CD4-positive, alpha-beta T cell treated with Interleukin-12 subunit alpha and Interleukin-12 subunit beta, for 1 hour (primary cell): ENCODE results near the gene CHST9.
"Not testable (repeated sequence)": the region's sequence is repeated elsewhere in the genome, so short reads cannot be mapped to it uniquely, and the experiment has no call there.

Experiments used
- DNase-seq: peaks from one replicate; pipeline ENCODE4 v3.0.0-alpha.2; 2020

The CHST9 gene, protein sequence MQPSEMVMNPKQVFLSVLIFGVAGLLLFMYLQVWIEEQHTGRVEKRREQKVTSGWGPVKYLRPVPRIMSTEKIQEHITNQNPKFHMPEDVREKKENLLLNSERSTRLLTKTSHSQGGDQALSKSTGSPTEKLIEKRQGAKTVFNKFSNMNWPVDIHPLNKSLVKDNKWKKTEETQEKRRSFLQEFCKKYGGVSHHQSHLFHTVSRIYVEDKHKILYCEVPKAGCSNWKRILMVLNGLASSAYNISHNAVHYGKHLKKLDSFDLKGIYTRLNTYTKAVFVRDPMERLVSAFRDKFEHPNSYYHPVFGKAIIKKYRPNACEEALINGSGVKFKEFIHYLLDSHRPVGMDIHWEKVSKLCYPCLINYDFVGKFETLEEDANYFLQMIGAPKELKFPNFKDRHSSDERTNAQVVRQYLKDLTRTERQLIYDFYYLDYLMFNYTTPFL

DNA sequence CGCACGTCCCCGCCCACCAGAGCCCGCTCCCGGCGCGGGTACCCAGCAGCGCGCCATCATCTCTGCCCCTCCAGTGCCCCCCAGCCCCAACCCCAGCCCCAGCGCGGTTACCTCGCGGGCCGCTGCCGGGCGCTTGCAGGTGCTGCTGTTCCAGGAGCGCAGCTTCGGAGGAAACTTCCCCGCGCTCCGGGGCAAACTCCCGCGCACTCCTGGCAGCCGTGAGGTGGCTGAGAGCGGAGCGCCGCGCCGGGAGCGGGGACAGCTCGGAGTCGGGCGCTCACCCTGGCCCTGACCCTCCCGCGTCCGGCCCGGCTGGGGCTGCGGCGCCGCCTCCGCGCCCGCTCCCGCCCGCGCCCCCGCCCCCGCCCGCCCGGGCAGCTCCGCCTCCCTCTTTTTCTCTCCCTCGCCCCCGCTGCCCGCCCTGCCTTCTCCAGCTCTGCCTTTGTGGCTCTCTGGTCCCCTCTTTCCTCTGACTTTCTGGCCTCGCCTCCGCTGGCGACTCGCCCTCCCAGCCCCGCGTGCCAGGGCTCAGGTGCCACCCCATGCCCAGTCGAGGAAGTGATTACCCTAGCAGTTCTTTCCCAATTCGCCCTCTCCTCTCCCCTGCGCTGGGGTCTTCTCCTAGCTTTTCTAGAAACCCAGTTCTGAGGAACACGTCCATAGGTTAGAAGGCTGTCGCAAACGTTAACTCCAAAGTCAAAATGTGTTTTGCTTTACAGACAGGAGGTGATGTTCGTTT, at the start of gene CHST9:
TSS of gene CHST9 (minus strand) at position 284 of the 739 bp plus-strand sequence. CDS start 42,499 bp downstream, outside the sequence.
- no peak for DNase-seq

DNA sequence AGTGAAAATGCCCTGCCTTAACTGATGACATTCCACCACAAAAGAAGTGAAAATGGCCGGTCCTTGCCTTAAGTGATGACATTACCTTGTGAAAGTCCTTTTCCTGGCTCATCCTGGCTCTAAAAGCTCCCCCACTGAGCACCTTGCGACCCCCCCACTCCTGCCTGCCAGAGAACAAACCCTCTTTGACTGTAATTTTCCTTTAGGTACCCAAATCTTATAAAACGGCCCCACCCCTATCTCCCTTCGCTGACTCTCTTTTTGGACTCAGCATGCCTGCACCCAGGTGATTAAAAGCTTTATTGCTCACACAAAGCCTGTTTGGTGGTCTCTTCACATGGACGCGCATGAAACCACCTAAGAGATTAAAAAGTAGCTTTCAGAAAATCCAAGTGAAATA, 47.2 kb upstream of the CHST9 start:
- not testable (repeated sequence) for DNase-seq

DNA sequence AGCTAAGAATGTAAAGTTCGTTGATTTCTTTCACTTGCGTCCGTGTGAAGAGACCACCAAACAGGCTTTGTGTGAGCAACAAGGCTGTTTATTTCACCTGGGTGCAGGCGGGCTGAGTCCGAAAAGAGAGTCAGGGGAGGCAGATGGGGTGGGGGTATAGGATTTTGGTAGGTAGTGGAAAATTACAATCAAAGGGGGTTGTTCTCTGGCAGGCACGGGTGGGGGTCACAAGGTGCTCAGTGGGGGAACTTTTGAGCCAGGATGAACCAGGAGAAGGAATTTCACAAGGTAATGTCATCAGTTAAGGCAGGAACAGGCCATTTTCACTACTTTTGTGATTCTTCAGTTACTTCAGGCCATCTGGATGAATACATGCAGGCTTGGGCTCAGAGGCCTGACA, 46.6 kb upstream of the CHST9 start:
- not testable (repeated sequence) for DNase-seq

DNA sequence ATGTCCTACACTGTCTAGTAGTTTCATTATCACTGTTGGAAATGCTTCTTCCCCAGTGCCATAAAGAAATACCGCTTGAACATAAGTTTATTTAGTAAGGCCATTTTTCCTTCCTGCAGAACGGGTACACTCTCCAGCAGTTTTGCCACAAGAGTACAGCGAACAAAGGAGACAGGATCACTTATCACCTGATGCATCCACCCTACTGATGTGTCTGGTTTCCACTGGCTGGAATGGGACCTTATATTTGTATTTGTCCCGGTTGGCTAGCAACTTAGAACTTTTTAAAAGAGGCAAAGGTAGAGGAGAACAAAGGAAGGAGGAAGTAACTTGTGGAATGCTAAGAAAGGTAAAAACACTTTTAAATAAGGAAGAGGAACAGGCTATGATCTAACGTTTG, 46.1 kb upstream of the CHST9 start:
- DNase-seq: not testable (repeated sequence)

DNA sequence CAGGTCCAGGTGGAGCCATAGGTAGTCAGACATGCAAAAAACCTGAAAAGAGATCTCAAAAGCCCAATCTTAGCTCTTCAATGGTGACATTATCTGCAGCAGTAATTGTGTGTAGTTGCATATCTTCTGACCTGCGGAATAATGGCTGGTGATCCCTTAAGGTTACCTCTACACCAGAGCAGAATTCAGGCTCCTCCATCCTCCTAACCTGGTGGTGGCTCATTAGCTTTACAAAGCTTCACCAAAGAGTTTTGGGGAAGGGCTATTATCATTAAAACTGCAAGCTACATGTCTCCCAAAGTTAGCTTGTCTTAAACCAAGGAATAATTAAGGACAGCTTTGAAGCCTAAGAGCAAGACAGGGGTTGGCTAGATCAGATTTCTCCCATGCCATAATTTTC, 42.6 kb upstream of the CHST9 start:
- DNase-seq: no peak

DNA sequence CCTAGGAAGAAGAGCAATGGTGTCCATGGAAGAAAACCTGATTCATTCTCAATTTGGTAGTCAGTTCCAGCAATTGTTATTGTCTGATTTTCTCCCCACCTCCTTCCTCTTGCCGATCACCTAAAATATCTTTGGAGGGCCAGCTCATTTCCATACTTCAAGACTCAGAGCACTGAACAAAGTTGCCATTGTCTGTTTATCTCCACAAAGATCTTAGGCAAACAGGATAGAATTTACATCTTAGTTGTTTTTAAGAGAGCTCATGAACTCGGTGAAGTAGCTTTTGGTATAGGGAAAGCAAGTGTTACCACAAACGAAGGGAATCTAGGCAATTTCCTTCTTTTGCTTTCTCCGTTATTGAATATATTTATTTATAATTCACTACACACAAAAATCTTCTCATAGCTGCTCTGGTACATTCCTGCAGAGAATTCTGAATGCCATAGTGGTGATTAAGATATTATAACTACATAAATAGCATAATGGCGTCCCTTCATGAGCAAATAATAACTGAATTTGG, 41.5 kb upstream of the CHST9 start:
- DNase-seq: no peak

DNA sequence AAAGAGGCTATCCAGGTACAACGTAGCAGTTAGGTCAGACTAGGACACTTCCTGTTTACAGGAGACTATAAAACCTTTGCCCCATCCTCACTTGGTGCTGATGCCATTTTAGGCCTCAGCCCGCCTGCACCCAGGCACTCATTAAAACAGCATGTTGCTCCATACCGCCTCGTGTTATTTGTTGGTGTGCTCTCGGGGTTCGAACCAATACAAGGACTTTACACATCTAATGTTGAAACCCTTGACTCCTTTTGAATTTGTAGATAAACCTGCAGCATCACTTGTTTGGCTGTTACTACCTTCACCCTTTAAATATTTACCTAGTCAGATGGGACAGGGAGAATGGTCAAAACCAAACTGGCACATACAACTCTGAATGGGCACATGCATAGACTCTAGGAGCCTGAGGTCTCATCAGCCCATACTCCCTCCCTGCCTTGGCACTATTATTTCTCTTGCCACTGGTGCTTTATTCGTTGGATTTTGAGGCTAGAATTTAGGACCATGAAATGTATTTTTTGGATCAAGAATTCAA, 40.9 kb upstream of the CHST9 start:
- no peak for DNase-seq

DNA sequence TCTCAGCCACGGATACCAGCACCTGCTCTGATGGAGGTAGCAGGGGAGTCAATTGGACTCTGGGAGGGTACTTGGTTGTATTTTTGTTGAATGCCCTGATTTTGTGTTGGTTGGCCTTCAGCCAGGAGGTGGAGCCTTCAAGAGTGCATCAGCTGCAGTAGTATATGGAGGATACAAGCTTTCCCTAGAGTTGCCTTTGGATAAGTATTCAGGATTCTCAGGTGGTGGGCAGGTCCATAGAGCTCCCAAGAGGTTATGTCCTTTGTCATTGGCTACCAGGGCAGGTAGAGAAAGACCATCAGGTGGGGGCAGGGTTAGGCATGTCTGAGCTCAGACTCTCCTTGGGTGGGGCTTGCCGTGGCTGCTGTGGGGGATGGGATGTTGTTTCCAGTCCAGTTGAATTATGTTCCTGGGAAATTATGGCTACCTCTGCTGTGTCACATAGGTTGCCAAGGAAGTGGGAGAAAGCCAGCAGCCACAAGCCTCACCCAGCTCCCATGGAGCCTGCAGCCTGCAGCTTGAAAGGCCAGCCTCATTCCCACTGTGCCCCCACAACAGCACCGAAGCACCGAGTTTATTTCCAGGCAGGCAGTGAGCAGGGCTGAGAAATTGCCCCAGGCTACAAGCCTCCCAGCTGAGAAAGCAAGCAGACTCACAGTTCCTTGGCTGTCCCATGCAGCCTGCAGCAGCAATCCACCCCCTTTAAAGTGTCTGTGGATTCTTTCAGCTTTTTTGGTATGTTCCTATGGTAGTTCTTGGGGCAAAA, 38.6 kb upstream of the CHST9 start:
- no peak for DNase-seq

DNA sequence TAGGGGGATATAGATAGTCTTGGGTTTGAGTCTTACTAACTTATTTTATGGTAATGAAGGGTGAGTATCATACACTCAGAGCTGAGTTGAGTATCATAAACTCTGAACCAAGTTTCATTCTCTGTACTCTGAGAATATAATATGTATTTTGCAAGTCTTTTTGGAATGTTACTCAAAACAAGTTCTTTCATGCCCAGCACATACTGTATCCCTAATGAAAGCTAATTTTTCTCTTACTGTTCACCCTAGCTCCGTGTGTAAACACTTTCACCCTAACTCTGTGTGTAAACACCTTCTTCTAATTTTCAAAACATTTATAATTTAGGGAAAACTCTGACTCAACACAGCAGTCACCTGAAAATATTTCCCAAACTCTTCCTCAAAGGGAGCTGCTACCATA, 29.7 kb upstream of the CHST9 start:
- no peak for DNase-seq

DNA sequence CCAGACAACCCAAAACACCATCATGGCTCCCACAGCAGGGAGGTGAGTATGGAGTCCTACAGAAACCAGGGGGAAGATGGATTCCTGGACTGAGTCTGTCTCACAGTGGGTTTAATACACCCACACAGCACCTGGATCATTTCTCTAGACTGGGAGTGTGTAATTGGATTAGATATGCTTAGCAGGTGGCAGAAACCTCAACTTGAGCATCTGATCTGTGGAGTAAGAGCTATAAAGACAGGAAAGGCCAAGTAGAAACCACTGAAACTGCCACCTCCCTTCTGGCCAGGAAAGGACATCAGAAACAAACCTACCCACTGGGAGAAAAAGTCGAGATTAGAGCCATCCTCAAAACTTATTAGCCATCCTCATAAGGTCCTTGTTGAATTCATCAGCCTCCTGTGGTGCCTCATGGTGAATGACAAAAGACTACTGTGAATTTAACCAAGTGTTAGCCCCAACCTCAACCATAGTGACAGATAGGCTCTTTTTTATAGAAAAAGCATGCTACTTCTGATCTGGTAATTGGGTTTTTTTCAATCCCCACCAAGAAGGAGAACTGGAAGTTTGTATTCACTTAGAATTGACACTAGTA, 28.1 kb upstream of the CHST9 start:
- DNase-seq: no peak

DNA sequence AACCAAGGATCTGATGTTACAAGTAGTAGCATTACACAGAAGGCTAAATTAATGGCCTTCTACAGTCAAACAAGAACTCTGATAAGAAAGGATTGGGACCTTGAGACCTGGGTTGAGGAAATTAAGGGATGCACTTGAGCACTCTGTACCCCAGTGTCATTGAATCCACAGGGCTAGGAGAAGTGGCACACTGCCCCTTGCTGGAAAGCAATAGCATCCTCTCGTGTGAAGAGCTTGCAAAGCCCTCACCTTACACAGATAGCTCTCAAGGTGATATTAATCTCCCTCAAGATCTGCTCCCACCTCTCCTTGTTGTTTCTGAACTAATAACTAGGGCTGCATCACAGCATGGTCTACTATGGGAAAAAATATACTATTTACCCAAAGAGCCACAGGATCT, 26.5 kb upstream of the CHST9 start:
- no peak for DNase-seq

DNA sequence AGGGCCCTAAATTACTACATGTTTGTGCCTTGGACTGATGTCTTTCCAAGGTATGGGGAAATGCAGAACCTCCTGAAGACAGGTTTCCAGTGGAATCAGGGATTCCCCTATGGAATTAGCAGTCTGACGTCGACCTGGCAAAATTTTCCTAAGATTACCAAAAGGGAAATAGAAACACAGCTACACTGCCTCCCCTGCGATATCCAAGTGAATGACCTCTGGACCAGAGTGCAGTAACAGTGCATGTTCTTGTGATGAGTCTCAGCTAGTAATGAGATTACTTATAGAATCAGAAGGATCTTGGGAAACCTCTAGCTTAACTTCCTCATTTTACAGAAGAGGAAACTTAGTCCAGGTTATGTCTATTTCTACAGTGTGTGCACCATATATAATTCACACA, 21.3 kb upstream of the CHST9 start:
- DNase-seq: no peak

DNA sequence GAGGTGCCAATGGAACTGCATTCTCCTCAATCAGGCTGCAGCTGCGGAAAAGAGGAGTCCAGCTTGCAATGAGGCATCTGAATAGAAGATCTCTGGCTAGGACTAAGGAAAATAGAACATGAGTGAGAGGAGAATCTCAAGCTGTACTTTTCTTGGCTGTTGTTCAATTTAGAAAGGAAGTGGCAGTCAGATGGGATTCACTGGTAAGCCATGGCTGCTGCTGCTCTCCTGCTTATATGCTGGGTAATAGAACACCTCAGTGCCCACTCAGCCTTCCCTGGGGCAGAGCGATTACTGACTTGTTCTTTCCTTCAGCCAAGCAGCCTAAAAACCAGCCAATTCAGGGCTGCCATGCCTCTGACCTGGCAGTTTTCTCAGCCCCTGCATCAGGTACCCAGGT, 17.6 kb upstream of the CHST9 start:
- DNase-seq: no peak

DNA sequence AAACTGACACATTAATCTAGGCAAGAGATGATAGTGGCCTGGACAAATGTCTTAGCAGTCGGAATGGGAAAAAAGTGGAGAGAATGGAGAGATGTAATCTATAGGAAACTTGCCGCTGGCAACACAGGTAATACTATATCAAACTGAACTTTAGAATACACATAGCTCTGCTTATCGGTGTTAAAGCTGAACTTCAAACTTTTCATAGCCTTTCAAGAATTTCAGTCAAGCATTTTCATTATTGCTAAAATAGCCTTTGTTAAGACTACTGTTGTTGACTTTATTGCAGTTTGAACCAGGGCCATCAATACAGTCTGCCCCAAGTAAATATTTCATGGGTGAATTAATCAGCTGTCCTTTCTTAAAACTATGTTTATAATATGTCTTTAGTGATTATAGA, 12.9 kb upstream of the CHST9 start:
- no peak for DNase-seq

DNA sequence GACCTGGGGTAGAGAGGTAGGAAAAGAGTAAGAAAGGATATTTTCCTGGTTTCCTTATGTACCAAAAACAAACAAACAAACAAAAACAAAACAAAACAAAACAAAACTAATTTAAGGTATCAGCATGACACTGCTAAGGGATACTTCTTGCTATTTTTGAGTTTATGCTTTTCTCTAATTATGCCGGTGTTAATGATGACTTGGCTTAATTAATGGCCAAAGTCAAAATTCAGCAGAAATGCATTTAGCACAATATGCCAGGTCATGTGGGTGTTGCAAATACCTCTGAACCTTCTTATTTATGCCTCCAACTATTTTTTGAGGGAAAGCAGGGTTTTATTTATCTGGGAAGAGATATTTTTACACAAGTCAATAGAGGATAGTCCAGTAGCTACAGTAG, 3.2 kb upstream of the CHST9 start:
- no peak for DNase-seq

DNA sequence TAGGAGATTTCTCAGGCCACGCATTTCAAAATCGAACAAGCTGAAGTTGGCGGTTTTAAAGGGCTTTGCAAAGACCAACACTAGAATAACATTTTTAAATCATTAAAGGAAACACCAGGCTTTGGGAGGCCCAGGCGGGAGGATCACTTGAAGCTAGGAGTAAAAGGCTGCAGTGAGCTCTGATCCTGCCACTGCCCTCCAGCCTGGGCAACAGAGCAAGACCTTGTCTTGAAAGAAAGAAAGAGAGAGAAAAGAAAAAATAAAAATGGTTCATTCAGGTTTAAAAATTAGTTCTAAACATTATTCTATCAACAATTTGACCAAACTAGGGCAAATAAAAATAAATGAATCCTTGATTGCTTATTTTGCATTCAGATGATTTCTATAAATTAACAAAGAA, 789 bp upstream of the CHST9 start:
- no peak for DNase-seq

DNA sequence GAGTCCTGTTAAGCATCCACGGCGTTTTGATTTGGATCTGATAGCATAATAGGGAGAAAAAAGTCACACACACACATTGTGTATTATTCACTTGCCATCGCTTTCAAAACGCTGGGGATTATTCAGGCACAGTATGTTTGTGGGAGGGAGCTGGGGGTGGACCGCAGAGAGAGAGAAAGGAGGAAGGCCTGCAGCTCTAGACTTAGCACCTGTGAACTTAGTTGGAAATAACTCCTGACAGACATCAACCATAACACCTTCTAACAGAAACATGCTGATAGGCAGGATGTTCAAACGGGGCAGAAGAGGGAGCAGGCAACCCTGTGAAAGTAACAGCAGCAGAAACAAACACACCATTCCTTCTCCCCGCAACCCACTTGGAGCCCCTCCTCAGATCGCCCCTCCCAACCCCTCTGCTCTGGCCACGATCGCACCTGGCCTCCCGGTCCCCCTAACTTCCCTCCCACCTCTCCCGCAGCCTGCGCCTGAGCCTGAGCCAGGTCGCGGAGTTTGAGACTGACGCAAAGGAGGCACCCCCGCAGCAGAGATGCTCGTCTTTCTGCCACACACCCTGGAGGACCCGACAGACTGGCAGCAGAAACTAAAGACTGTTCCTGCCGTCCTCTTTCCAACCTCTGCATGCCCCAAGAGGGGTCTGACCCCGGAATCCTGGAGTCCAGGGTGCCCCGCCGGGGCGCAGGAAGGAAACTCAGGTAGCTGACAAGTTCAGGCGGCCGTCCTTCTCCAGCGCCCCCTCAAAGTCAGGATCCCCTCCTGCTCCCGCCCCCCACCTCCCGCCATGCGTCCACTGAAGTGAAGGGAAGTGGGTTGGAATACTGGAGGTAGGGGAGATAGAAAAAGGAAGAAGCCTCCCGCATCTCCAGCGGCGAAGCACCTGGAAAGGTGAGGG, 738 bp downstream of the CHST9 start:
- no peak for DNase-seq

DNA sequence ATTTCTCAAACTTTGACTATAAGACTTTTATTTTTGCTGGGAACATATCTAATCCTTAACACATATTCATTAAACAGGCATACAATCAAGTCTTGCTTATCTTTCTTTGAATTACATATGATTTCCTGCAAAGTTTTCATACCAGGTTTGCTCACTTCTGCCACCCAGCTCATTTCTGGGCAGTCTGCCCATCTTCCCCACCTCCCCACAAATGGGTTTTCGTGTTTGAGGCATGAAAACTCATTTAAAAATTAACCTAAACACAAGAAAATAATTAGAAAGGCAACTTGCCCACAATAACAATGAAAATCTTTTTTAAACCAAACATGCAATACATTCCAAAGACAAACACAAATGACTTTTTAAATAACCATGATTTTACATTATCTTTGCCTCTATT, 3.4 kb downstream of the CHST9 start:
- no peak for DNase-seq

DNA sequence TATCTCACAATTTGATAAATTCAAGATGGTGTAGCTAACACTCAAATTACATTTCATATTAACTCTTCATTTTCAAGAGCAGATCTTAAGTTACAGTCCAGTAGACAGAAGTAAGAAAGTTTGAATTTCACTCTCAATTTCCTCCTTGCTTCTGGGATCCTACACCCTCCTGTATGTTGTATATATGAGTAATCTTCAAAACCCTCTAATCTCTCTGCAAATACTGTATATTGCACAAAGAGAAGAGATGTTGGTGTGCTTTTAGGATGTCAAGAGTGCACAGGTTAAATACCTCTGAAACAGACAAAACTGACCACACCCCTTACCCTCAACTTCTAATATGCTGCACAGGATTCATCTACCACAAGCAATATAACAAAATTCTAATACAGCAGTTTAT, 6.7 kb downstream of the CHST9 start:
- DNase-seq: no peak

DNA sequence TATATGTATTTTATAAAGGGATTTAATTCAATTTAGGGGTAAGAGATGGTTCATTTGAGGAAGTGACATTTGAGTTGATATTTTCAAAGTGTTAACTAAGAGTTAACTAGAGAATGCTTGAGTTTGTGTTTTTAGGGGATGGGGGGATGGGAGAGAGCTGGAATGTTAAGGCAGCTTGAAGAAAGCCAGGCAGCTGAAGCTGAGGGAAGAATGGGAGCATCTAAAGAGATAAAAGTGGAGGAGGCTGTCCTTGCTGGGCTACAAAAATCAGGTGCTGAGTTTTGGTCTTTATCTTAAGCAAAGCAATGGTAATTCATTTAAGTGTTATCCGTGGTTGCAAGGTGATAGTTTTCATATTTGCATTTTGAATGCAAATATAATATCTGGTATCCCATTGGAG, 9.2 kb downstream of the CHST9 start:
- DNase-seq: no peak

DNA sequence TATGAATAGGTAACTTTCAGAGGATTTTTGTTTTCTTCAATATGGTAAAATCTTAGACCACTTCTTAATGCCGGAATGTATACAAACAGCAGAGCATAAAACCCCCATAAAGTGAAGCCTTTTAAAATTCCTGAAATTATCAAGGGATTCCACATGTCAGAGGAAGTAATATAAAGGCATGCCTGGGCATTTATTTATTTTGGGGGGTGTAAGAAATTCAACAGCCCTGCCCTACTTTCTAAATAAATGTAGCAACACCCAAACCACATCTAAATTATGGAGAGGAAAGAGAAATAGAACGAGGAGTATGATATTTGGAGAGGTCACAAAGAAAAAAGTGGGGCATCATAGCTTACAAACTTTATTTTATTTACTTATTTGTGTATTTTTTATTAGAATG, 9.9 kb downstream of the CHST9 start:
- DNase-seq: no peak

DNA sequence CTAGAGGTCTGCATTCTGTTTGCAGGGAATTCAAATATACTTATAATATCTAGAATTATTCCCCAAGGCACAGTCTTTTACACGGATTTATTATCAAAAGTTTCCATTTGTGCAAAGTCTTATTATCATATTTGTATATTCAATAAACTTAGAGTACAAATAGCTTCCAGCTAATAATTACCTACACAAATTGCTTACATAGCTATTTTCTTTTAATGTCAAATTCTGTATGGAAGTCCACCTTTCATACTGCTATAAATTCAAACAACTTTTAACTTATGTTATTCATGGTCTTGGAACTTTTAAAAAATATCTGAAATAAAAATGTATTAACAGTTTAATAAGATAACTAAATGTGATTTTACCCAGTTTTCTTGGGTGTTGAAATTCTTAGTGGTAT, 13.1 kb downstream of the CHST9 start:
- DNase-seq: no peak
